SIG-M5 treated with dmso at 0.1 percent for 504 hours (cell line): ENCODE results near the gene TCAP.
A peak's percentile ranks its signal among the peaks of the same experiment; 100 is the strongest.

ENCODE experiments used
- DNase-seq: peaks from one replicate; lab custom pipeline; 2025; ENCODE audit not compliant: unreplicated experiment; lab: John Stamatoyannopoulos, UW

TCAP gene

GRCh38 chr17:39628655-39629493 lies 36.3 kb upstream of the TCAP start:
- no peak for DNase-seq

- no peak for DNase-seq
Measured at GRCh38 chr17:39629494-39629880, 35.7 kb upstream of the TCAP start.

GRCh38 chr17:39629898-39630297 lies 35.3 kb upstream of the TCAP start:
- DNase-seq: peak; percentile 86

GRCh38 chr17:39631403-39631802 lies 33.7 kb upstream of the TCAP start:
- DNase-seq: no peak

GRCh38 chr17:39632153-39632941 lies 32.8 kb upstream of the TCAP start:
- DNase-seq: no peak

GRCh38 chr17:39633570-39634183 lies 31.5 kb upstream of the TCAP start:
- DNase-seq: no peak

- DNase-seq: peak; percentile 61
Measured at GRCh38 chr17:39634384-39634871, 30.7 kb upstream of the TCAP start.

- no peak for DNase-seq
Measured at GRCh38 chr17:39635614-39636176, 29.5 kb upstream of the TCAP start.

- DNase-seq: peak; percentile 32
Measured at GRCh38 chr17:39636587-39636926, 28.6 kb upstream of the TCAP start.

- peak; percentile 82 for DNase-seq
Measured at GRCh38 chr17:39636927-39637736, 28.0 kb upstream of the TCAP start, which contains the start of gene STARD3. Gene STARD3, plus strand, starts transcription at chr17:39637144. Its CDS starts 16,388 bp downstream, at chr17:39653532.

- DNase-seq: no peak
Measured at GRCh38 chr17:39638317-39638716, 26.8 kb upstream of the TCAP start.

- DNase-seq: no peak
Measured at GRCh38 chr17:39639043-39639442, 26.1 kb upstream of the TCAP start.

GRCh38 chr17:39639566-39640458 lies 25.3 kb upstream of the TCAP start:
- DNase-seq: no peak

- no peak for DNase-seq
Measured at GRCh38 chr17:39640591-39641031, 24.5 kb upstream of the TCAP start.

- DNase-seq: no peak
Measured at GRCh38 chr17:39641097-39641496, 24.1 kb upstream of the TCAP start.

- no peak for DNase-seq
Measured at GRCh38 chr17:39641883-39642282, 23.3 kb upstream of the TCAP start.

GRCh38 chr17:39642291-39643074 lies 22.7 kb upstream of the TCAP start:
- no peak for DNase-seq

GRCh38 chr17:39643271-39643670 lies 21.9 kb upstream of the TCAP start:
- DNase-seq: no peak

GRCh38 chr17:39647256-39647655 lies 17.9 kb upstream of the TCAP start:
- no peak for DNase-seq
